Loucy (cell line): ENCODE results near the gene KCNT2.

Source experiments
- CTCF ChIP-seq: fragments of 200-600 bp; sonication (generic); conservative IDR thresholded peaks from 2 replicates; pipeline ENCODE4 v1.5.1; 2014; ENCODE audit warnings: mild to moderate bottlenecking, antibody characterized with exemption, low read length
- EZH2phosphoT487 ChIP-seq: fragments of 200-600 bp; IDR thresholded peaks from 2 replicates; pipeline ENCODE4 v1.6.1; 2018; ENCODE audit warnings: antibody characterized with exemption, mild to moderate bottlenecking, moderate library complexity, borderline replicate concordance

DNA sequence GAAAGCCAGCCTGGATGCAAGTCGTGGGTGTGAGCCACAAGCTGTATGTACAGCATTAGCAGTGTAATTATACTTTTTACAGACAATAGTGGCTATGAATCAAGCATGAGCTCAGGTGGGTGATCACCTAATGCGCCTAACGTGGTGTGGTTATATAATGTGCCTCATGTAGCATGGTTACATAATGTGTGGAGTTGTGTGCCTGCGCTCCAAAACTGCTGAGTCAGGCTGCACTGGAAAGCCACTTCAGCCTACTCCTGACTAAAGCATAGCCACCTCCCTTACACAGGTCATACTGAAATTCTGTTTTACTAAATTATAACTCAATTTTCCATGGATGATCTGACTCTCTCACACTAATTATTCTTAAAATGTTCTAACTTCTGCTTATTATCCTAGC is 69.8 kb downstream of the KCNT2 start:
- TF ChIP-seq CTCF (no peak), EZH2phosphoT487 (no peak)
